C4-2B (cell line): ENCODE data around the gene RAE1.

Source experiments
- H3K27ac ChIP-seq: fragments of 450-650 bp; 2 replicates; pipeline ENCODE4 v1.5.1; 2017
- CTCF ChIP-seq: fragments of 450-650 bp; conservative IDR thresholded peaks from 2 replicates; pipeline ENCODE4 v1.5.1; 2017; ENCODE audit warnings: mild to moderate bottlenecking
- ZFX ChIP-seq: fragments of 450-650 bp; IDR thresholded peaks from 2 replicates; pipeline ENCODE4 v1.6.1; 2017

RAE1 gene

GRCh38 chr20:57396212-57396983, 45.3 kb downstream of the RAE1 start:
- TF ChIP-seq CTCF = no peak
- no peak for TF ChIP-seq ZFX
- no peak overlapping the region for H3K27ac ChIP-seq

- TF ChIP-seq CTCF = no peak
- TF ChIP-seq ZFX = no peak
- H3K27ac ChIP-seq = no peak overlapping the region
These were observed 46.1 kb downstream of the RAE1 start for GRCh38 chr20:57396984-57397692.

- no peak for TF ChIP-seq CTCF
- no peak for TF ChIP-seq ZFX
- no peak overlapping the region for H3K27ac ChIP-seq
These were observed 46.6 kb downstream of the RAE1 start for GRCh38 chr20:57397693-57398108.

- TF ChIP-seq CTCF (no peak), ZFX (no peak)
- H3K27ac ChIP-seq = no peak overlapping the region
These were observed 47.3 kb downstream of the RAE1 start for GRCh38 chr20:57398231-57398821.

GRCh38 chr20:57398901-57399535, 48.0 kb downstream of the RAE1 start:
- H3K27ac ChIP-seq = no peak overlapping the region
- no peak for TF ChIP-seq ZFX
- no peak for TF ChIP-seq CTCF

- no peak overlapping the region for H3K27ac ChIP-seq
- TF ChIP-seq CTCF (no peak), ZFX (no peak)
These were observed 48.6 kb downstream of the RAE1 start for GRCh38 chr20:57399587-57400155.
